ENCODE measurements around the gene ACTBL2. TPM values are rescaled to one million over a fixed set of nuclear protein-coding genes. Genes with fewer than 3 reads are reported as not detected.

ACTBL2 gene
- total RNA-seq, 1 donor from 2014 or later = not detected

GRCh38 chr5:57450991-57451876, 31.4 kb downstream of the ACTBL2 start:
- intact Hi-C loops (cut with DNase I) = no loop called here
- no peak for DNase-seq
- ATAC-seq = no peak
- no peaks in the 10 kb centered on the region for H3K36me3 ChIP-seq
- TF ChIP-seq CTCF (IDR thresholded peaks at IDR 0.05) = no peak
- no peaks in the 10 kb centered on the region for H3K9me3 ChIP-seq
- H3K4me3 ChIP-seq = no peak overlapping the region
- no peaks in the 10 kb centered on the region for H3K27me3 ChIP-seq (ENCODE audit: low read depth)
- H3K4me1 ChIP-seq = peaks cover 21% of the 10 kb centered on the region
- H3K27ac ChIP-seq = no peak overlapping the region

GRCh38 chr5:57448751-57449150, 33.9 kb downstream of the ACTBL2 start:
- no peak for TF ChIP-seq CTCF (IDR thresholded peaks at IDR 0.05)
- intact Hi-C loops (cut with DNase I) = no loop called here
- H3K36me3 ChIP-seq = no peaks in the 10 kb centered on the region

GRCh38 chr5:57448287-57448686, 34.3 kb downstream of the ACTBL2 start:
- ATAC-seq = no peak
- H3K27me3 ChIP-seq (ENCODE audit: low read depth) = no peaks in the 10 kb centered on the region
- no peaks in the 10 kb centered on the region for H3K9me3 ChIP-seq
- H3K27ac ChIP-seq = no peak overlapping the region
- intact Hi-C loops (cut with DNase I) = no loop called here
- no peak for DNase-seq
- H3K4me1 ChIP-seq = peaks cover 21% of the 10 kb centered on the region
- H3K4me3 ChIP-seq = no peak overlapping the region
- no peak for TF ChIP-seq CTCF (IDR thresholded peaks at IDR 0.05)
- no peaks in the 10 kb centered on the region for H3K36me3 ChIP-seq

More at GRCh38 chr5:57448751-57449150, 33.9 kb downstream of the ACTBL2 start:
- Histone ChIP-seq H3K27ac (no peak overlapping the region), H3K4me3 (no peak overlapping the region), H3K9me3 (no peaks in the 10 kb centered on the region), H3K27me3 (ENCODE audit: low read depth) (no peaks in the 10 kb centered on the region), H3K4me1 (peaks cover 21% of the 10 kb centered on the region)
- ATAC-seq (no peak), DNase-seq (no peak)

- peaks cover 19% of the 10 kb centered on the region for H3K4me1 ChIP-seq
- ATAC-seq = no peak
- H3K27ac ChIP-seq = no peak overlapping the region
- H3K36me3 ChIP-seq = no peaks in the 10 kb centered on the region
- H3K4me3 ChIP-seq = no peak overlapping the region
- no peaks in the 10 kb centered on the region for H3K9me3 ChIP-seq
- no peak for DNase-seq
- intact Hi-C loops (cut with DNase I) = no loop called here
- no peaks in the 10 kb centered on the region for H3K27me3 ChIP-seq (ENCODE audit: low read depth)
- no peak for TF ChIP-seq CTCF (IDR thresholded peaks at IDR 0.05)
Measured at GRCh38 chr5:57447658-57448057, 35.0 kb downstream of the ACTBL2 start.

GRCh38 chr5:57446966-57447365, 35.6 kb downstream of the ACTBL2 start:
- TF ChIP-seq CTCF (IDR thresholded peaks at IDR 0.05) = no peak
- ATAC-seq (no peak), DNase-seq (no peak)
- Histone ChIP-seq H3K27me3 (ENCODE audit: low read depth) (no peaks in the 10 kb centered on the region), H3K36me3 (no peaks in the 10 kb centered on the region), H3K27ac (no peak overlapping the region), H3K9me3 (no peaks in the 10 kb centered on the region), H3K4me3 (no peak overlapping the region), H3K4me1 (peaks cover 13% of the 10 kb centered on the region)
- intact Hi-C loops (cut with DNase I) = no loop called here

Data from lower lobe of right lung (tissue), 2 donors.